Ishikawa (cell line): ENCODE results near the gene RGS7.

ENCODE experiments used
- TF ChIP-seq, protein P1 (sequence below): IDR thresholded peaks from 2 replicates; pipeline ENCODE4 v1.6.1; 2012
- TF ChIP-seq, protein P2 (sequence below): IDR thresholded peaks from 2 replicates; pipeline ENCODE4 v1.6.1; 2012; ENCODE audit warnings: low read depth, mild to moderate bottlenecking
- TF ChIP-seq, protein P3 (sequence below): IDR thresholded peaks from 2 replicates; pipeline ENCODE4 v1.6.1; 2012

DNA sequence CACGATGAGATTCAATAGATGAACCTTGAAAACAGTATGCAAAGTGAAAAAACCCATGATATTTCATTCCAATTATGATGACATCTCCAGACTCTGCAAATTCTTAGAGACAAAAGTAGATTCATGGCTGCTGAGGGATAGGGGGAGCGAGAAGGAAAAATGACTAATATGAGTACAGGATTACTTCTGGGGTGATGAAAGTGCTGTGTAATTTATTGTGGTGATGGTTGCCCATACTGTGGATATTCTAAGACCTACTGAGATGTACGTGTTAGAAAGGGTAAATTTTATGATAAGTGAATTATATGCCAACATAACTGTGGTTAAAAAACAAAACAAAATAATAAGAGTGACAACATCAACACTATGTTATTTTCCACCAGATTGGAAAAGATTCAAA is 18.9 kb upstream of the RGS7 start:
- TF ChIP-seq, protein P1, sequence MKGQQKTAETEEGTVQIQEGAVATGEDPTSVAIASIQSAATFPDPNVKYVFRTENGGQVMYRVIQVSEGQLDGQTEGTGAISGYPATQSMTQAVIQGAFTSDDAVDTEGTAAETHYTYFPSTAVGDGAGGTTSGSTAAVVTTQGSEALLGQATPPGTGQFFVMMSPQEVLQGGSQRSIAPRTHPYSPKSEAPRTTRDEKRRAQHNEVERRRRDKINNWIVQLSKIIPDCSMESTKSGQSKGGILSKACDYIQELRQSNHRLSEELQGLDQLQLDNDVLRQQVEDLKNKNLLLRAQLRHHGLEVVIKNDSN = no peak
- TF ChIP-seq, protein P2, sequence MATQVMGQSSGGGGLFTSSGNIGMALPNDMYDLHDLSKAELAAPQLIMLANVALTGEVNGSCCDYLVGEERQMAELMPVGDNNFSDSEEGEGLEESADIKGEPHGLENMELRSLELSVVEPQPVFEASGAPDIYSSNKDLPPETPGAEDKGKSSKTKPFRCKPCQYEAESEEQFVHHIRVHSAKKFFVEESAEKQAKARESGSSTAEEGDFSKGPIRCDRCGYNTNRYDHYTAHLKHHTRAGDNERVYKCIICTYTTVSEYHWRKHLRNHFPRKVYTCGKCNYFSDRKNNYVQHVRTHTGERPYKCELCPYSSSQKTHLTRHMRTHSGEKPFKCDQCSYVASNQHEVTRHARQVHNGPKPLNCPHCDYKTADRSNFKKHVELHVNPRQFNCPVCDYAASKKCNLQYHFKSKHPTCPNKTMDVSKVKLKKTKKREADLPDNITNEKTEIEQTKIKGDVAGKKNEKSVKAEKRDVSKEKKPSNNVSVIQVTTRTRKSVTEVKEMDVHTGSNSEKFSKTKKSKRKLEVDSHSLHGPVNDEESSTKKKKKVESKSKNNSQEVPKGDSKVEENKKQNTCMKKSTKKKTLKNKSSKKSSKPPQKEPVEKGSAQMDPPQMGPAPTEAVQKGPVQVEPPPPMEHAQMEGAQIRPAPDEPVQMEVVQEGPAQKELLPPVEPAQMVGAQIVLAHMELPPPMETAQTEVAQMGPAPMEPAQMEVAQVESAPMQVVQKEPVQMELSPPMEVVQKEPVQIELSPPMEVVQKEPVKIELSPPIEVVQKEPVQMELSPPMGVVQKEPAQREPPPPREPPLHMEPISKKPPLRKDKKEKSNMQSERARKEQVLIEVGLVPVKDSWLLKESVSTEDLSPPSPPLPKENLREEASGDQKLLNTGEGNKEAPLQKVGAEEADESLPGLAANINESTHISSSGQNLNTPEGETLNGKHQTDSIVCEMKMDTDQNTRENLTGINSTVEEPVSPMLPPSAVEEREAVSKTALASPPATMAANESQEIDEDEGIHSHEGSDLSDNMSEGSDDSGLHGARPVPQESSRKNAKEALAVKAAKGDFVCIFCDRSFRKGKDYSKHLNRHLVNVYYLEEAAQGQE = no peak
- TF ChIP-seq, protein P3, sequence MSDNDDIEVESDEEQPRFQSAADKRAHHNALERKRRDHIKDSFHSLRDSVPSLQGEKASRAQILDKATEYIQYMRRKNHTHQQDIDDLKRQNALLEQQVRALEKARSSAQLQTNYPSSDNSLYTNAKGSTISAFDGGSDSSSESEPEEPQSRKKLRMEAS = no peak
